ENCODE measurements around the gene SPRED3. TPM values are rescaled to one million over a fixed set of nuclear protein-coding genes. Genes with fewer than 3 reads are reported as not detected.

Gene SPRED3
- total and polyA plus RNA-seq, 2 of the 8 experiments (the other 6 are each of a cell fraction or from before 2014, with no cell fraction given), result 8.1 to 10.3 TPM

DNA sequence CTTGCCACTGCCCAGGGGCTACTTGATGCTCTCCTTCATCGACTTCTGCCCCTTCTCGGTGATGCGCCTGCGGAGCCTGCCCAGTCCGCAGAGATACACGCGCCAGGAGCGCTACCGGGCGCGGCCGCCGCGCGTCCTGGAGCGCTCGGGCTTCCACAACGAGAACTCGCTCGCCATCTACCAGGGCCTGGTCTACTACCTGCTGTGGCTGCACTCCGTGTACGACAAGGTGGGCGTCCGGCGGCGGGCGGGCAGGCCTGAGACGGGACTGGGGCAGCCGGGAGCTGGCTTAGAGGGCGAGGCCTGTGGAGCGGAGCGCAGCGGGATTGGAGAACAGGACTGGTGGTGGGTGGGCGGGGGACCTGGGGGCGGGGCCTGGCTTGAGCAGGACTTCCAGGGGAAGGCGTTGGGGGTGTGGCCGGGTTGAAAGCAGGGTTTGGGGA lies 26.8 kb upstream of the SPRED3 start:
- Histone ChIP-seq H4K5ac (ENCODE audit: insufficient read length, low read depth, low read length) (no peak overlapping the region), H2BK120ac (replicated peaks; ENCODE audit: low read depth, low read length) (no peak overlapping the region), H3K23ac (ENCODE audit: insufficient read length) (no peak overlapping the region), H3K9me3 (ENCODE audit: insufficient read depth in 2 of 2, low read depth in 1 of 2, low read length in 1 of 2) (peaks cover 3 to 9% of the 10 kb centered on the region in 2 experiments; a peak in 2 of 4 replicates), H3K23me2 (ENCODE audit: low read depth, low read length) (peaks cover 8% of the 10 kb centered on the region; the same call in 1 of the 2 replicates), H3K27ac (ENCODE audit: low read depth, low read length) (no peak overlapping the region), H3K27me3 (replicated peaks in 1 of 4; ENCODE audit: control insufficient read depth in 3 of 4, extremely low read depth in 1 of 4, insufficient read depth in 3 of 4, low read length in 3 of 4) (peaks cover 4 to 25% (median 19%) of the 10 kb centered on the region in 4 experiments), H2BK12ac (ENCODE audit: low read depth, low read length) (no peak overlapping the region), H4K8ac (ENCODE audit: extremely low read depth, insufficient read depth, low read length) (peak overlapping the region; percentile 85), H4K91ac (replicated peaks; ENCODE audit: insufficient read length, low read length) (no peak overlapping the region), H3K14ac (ENCODE audit: insufficient read length) (no peak overlapping the region), H3K4me2 (ENCODE audit: insufficient read depth in 1 of 2, low read depth in 2 of 2, low read length in 2 of 2) (peak overlapping the region; percentile 71 to 76), H3K56ac (replicated peaks; ENCODE audit: insufficient read length, low read depth, low read length) (peak overlapping the region; percentile 46), H3K36me3 (ENCODE audit: control insufficient read depth in 2 of 4, insufficient read depth in 4 of 4, low read length in 3 of 4) (no peaks in the 10 kb centered on the region), H3K4me1 (replicated peaks in 1 of 4; ENCODE audit: control insufficient read depth in 3 of 4, insufficient read depth in 4 of 4, low read length in 3 of 4) (peaks cover 0 to 5% (median 2%) of the 10 kb centered on the region in 4 experiments; a peak in 3 of 7 replicates), H3K9ac (replicated peaks in 1 of 4; ENCODE audit: extremely low read depth in 1 of 4, low read depth in 3 of 4, low read length in 3 of 4) (peak overlapping the region in 1 of 4 experiments; percentile 25; a peak in 2 of 7 replicates), H3K4me3 (ENCODE audit: extremely low read depth in 1 of 4, insufficient read depth in 2 of 4, low read depth in 3 of 4, low read length in 4 of 4) (peak overlapping the region; percentile 57 to 70 (median 62)), H3K79me2 (ENCODE audit: control insufficient read depth in 1 of 2, insufficient read depth in 2 of 2, low read length in 2 of 2) (no peaks in the 10 kb centered on the region), H4K20me1 (replicated peaks in 1 of 2; ENCODE audit: control insufficient read depth in 1 of 2, insufficient read depth in 2 of 2, low read length in 2 of 2) (peaks cover 0 to 2% of the 10 kb centered on the region in 2 experiments), H2AK5ac (ENCODE audit: low read depth, low read length) (no peak overlapping the region), H2AFZ (ENCODE audit: low read length) (no peak overlapping the region; the same call in 1 of the 2 replicates), H3K4ac (replicated peaks; ENCODE audit: insufficient read length, low read depth, low read length) (no peak overlapping the region), H3K18ac (ENCODE audit: extremely low read depth, low read length) (peak overlapping the region; percentile 19; the same call in 1 of the 2 replicates), H2BK15ac (ENCODE audit: low read length) (no peak overlapping the region), H2BK20ac (ENCODE audit: low read length) (no peak overlapping the region), H2BK5ac (ENCODE audit: low read depth, low read length) (0 out of 2 replicates have a peak overlapping the region, but pooled peaks have one; percentile 89), H3K79me1 (ENCODE audit: low read depth, low read length) (no peaks in the 10 kb centered on the region)
- ChIA-PET CTCF (ENCODE audit: partially characterized antibody) (interaction anchor here (0.6 to 2.8 kb wide), 7 partner anchors 10 to 219 kb away, joined by 3 to 14 read pairs (median 4); partner anchors contain the start of genes C19orf33 and PSMD8), POLR2A (ENCODE audit: partially characterized antibody) (interaction anchor here (0.7 to 2.8 kb wide), 7 partner anchors 10 to 57 kb away, joined by 3 to 9 read pairs (median 3); partner anchors contain the start of genes C19orf33 and PSMD8)
- DNase-seq (ENCODE audit: low read depth in 1 of 2, low spot score in 2 of 2) (peak; percentile 78 to 91), FAIRE-seq (no peak)
- WGBS, 2 experiments (ENCODE audit: extremely low coverage in 1 of 2, insufficient coverage in 1 of 2, insufficient read length in 1 of 2, insufficient replicate concordance in 2 of 2, low coverage in 1 of 2, low lambda C conversion rate in 2 of 2, missing lambda C conversion rate in 1 of 2), result 2% methylated on average over 29 of the region's 37 CpGs; no CpG with 5 or more reads in 1 of the 2 experiments
- TF ChIP-seq TBP (IDR thresholded peaks at IDR 0.05; ENCODE audit: low read depth, low read length) (peak; percentile 17; the same call in 1 of the 2 replicates), POLR2A (IDR thresholded peaks at IDR 0.05; ENCODE audit: control extremely low read depth in 1 of 2, low read depth in 2 of 2, low read length in 2 of 2) (no peak; a peak in 1 of 3 replicates), JUND (IDR thresholded peaks at IDR 0.05; ENCODE audit: low read length) (no peak), YY1 (IDR thresholded peaks at IDR 0.05; ENCODE audit: low read depth, low read length) (no peak), SIN3A (conservative IDR thresholded peaks at IDR 0.05 in 1 of 2, IDR thresholded peaks at IDR 0.05 in 1 of 2; ENCODE audit: low read depth in 1 of 2, low read length in 2 of 2) (0 out of 4 replicates have a peak, but pooled peaks of 1 of the 2 experiments have one; percentile 2), FOSL1 (IDR thresholded peaks at IDR 0.05; ENCODE audit: insufficient read depth, low read depth, low read length) (no peak), TCF12 (IDR thresholded peaks at IDR 0.05; ENCODE audit: low read depth, low read length) (no peak), RFX5 (IDR thresholded peaks at IDR 0.05; ENCODE audit: borderline replicate concordance, low read depth, low read length) (no peak), SRF (IDR thresholded peaks at IDR 0.05; ENCODE audit: low read depth, low read length) (no peak), PHF8 (conservative IDR thresholded peaks at IDR 0.05; ENCODE audit: low read depth, low read length) (0 out of 2 replicates have a peak, but pooled peaks have one; percentile 14), HDAC2 (IDR thresholded peaks at IDR 0.05; ENCODE audit: borderline replicate concordance in 1 of 2, low read depth in 2 of 2, low read length in 2 of 2) (no peak), SUZ12 (IDR thresholded peaks at IDR 0.05; ENCODE audit: low read length) (peak; percentile 7; the same call in 1 of the 2 replicates)
